Measurements from ENCODE around the gene L3MBTL4.

Gene L3MBTL4

GRCh38 chr18:6406910-6407470 is 7.7 kb downstream of the L3MBTL4 start:
- ChIA-PET CTCF (no interaction called here), POLR2A (ENCODE audit: low non-redundant PET) (no interaction called here)
- no peak for DNase-seq (ENCODE audit: low spot score)
- TF ChIP-seq CTCF (conservative IDR thresholded peaks at IDR 0.05; ENCODE audit: low read depth), result no peak
- no peak overlapping the region for H3K27ac ChIP-seq

- no peak for TF ChIP-seq CTCF (conservative IDR thresholded peaks at IDR 0.05; ENCODE audit: low read depth)
- H3K27ac ChIP-seq, result no peak overlapping the region
- ChIA-PET POLR2A (ENCODE audit: low non-redundant PET) (no interaction called here), CTCF (no interaction called here)
- no peak for DNase-seq (ENCODE audit: low spot score)
These were observed 8.4 kb downstream of the L3MBTL4 start for GRCh38 chr18:6406075-6406909.

GRCh38 chr18:6405237-6406074 is 9.3 kb downstream of the L3MBTL4 start:
- H3K27ac ChIP-seq, result no peak overlapping the region
- TF ChIP-seq CTCF (conservative IDR thresholded peaks at IDR 0.05; ENCODE audit: low read depth), result no peak
- DNase-seq (ENCODE audit: low spot score), result no peak
- ChIA-PET POLR2A (ENCODE audit: low non-redundant PET) (no interaction called here), CTCF (interaction anchor here (0.6 kb wide), 1 partner anchor 468 kb away, joined by 3 read pairs; no protein-coding TSS in a partner anchor)

DNA sequence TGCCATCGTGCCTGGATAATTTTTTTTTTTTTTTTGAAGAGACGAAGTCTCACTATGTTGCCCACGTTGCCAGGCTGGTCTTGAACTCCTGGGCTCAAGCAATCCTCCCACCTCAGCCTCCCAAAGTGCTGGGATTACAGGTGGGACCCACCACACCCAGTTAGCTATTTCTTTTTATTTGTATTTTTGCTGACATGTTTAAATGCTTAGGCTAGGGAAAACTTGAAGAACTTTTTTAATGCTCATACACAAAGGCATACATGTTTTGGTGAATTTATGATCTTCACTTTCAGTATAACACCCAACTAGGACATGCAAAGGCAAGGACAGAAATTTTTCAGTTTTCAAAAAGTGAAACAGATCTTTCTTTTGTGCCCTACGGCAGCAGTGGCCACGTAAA is 9.9 kb downstream of the L3MBTL4 start:
- no peak for DNase-seq (ENCODE audit: low spot score)
- ChIA-PET POLR2A (ENCODE audit: low non-redundant PET) (no interaction called here), CTCF (no interaction called here)
- H3K27ac ChIP-seq, result no peak overlapping the region
- TF ChIP-seq CTCF (conservative IDR thresholded peaks at IDR 0.05; ENCODE audit: low read depth), result no peak

- TF ChIP-seq CTCF (conservative IDR thresholded peaks at IDR 0.05; ENCODE audit: low read depth), result no peak
- no peak overlapping the region for H3K27ac ChIP-seq
- ChIA-PET CTCF (no interaction called here), POLR2A (ENCODE audit: low non-redundant PET) (no interaction called here)
- no peak for DNase-seq (ENCODE audit: low spot score)
These were observed 13.0 kb downstream of the L3MBTL4 start for GRCh38 chr18:6401687-6402086.

DNA sequence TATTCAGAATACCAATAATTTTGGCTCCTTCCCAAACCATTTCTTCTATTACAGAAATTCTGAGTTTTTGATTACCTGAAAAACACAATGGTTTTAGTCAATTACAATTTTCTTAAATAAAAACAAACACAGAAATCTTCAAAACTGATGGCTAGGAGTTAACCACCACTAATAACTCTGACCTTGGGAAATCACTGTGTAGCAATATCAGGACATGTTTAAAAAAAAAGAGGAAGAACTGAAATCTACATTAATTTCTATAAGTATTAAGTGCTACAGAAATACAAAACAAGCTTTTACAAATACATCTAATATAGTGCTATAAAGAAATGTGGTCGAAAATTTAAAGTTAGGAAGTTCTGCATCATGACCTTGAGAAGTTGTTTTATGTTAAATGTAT is 14.9 kb downstream of the L3MBTL4 start:
- ChIA-PET CTCF (interaction anchor here (0.6 kb wide), 1 partner anchor 34 kb away, joined by 7 read pairs; no protein-coding TSS in a partner anchor), POLR2A (ENCODE audit: low non-redundant PET) (no interaction called here)
- no peak for TF ChIP-seq CTCF (conservative IDR thresholded peaks at IDR 0.05; ENCODE audit: low read depth)
- no peak overlapping the region for H3K27ac ChIP-seq
- no peak for DNase-seq (ENCODE audit: low spot score)

Data from RWPE1 (cell line).